GM23338 (cell line): ENCODE results near the gene DHRSX. TPM values are rescaled to one million over a fixed set of nuclear protein-coding genes. Genes with fewer than 3 reads are reported as not detected.

Experiments
- ATAC-seq: fragments of 200-7000 bp; cut with Tn5 transposase; 3 replicates; pipeline ENCODE4 v1.9.1; 2020
- DNase-seq: peaks from one replicate; pipeline ENCODE4 v3.0.0-alpha.2; 2015; ENCODE audit warnings: low spot score
- H2AFZ ChIP-seq: fragments of 200-600 bp; sonication (generic); 2 replicates; pipeline ENCODE4 v1.8.0; 2016; ENCODE audit warnings: antibody characterized with exemption, mild to moderate bottlenecking, moderate library complexity
- H3F3A ChIP-seq: fragments of 200-600 bp; sonication (generic); replicated peaks from 2 replicates; pipeline ENCODE4 v1.8.0; 2017; ENCODE audit warnings: antibody characterized with exemption, mixed run types, low read depth
- H3K27ac ChIP-seq: fragments of 200-600 bp; sonication (generic); 2 replicates; pipeline ENCODE4 v1.6.1; 2016; ENCODE audit warnings: low read depth
- H3K27me3 ChIP-seq: fragments of 200-600 bp; sonication (generic); 2 replicates; pipeline ENCODE4 v1.8.0; 2016; ENCODE audit warnings: mild to moderate bottlenecking, mixed run types, moderate library complexity; ENCODE audit not compliant: insufficient read depth
- H3K36me3 ChIP-seq: fragments of 200-600 bp; sonication (generic); 2 replicates; pipeline ENCODE4 v1.8.0; 2016; ENCODE audit warnings: mild to moderate bottlenecking; ENCODE audit not compliant: insufficient read depth
- H3K4me1 ChIP-seq: fragments of 200-600 bp; sonication (generic); 2 replicates; pipeline ENCODE4 v1.8.0; 2016; ENCODE audit warnings: mild to moderate bottlenecking, moderate library complexity; ENCODE audit not compliant: insufficient read depth
- H3K4me2 ChIP-seq: fragments of 200-600 bp; sonication (generic); 2 replicates; pipeline ENCODE4 v1.7.1; 2017; ENCODE audit warnings: mixed run types
- H3K4me3 ChIP-seq: fragments of 200-600 bp; sonication (generic); 2 replicates; pipeline ENCODE4 v1.6.1; 2016; ENCODE audit warnings: mixed run types
- H3K79me2 ChIP-seq: fragments of 200-600 bp; sonication (generic); replicated peaks from 2 replicates; pipeline ENCODE4 v1.8.0; 2017; ENCODE audit warnings: mild to moderate bottlenecking; ENCODE audit not compliant: insufficient read depth
- H3K9me2 ChIP-seq: fragments of 200-600 bp; sonication (generic); 2 replicates; pipeline ENCODE4 v1.8.0; 2017; ENCODE audit not compliant: insufficient read depth
- H4K20me1 ChIP-seq: fragments of 200-600 bp; sonication (generic); replicated peaks from 2 replicates; pipeline ENCODE4 v1.8.0; 2017; ENCODE audit warnings: mild to moderate bottlenecking; ENCODE audit not compliant: insufficient read depth
- H3K27ac Mint-ChIP-seq: 2 replicates; pipeline ENCODE4 v1.8.0; 2020; ENCODE audit warnings: inconsistent platforms, mild to moderate bottlenecking, moderate library complexity, mixed read lengths
- H3K27me3 Mint-ChIP-seq: 3 replicates; pipeline ENCODE4 v1.8.0; 2022; ENCODE audit warnings: low read depth, mild to moderate bottlenecking, moderate library complexity, mixed read lengths, inconsistent platforms; ENCODE audit not compliant: insufficient read depth, poor library complexity
- H3K36me3 Mint-ChIP-seq: 3 replicates; pipeline ENCODE4 v1.8.0; 2021; ENCODE audit warnings: low read depth, mild to moderate bottlenecking, inconsistent platforms, moderate library complexity, mixed read lengths
- H3K4me1 Mint-ChIP-seq: 3 replicates; pipeline ENCODE4 v1.8.0; 2020; ENCODE audit warnings: mild to moderate bottlenecking, inconsistent platforms, mixed read lengths
- H3K4me3 Mint-ChIP-seq: 3 replicates; pipeline ENCODE4 v1.8.0; 2021; ENCODE audit warnings: moderate library complexity, mild to moderate bottlenecking, inconsistent platforms, mixed read lengths
- H3K9me3 Mint-ChIP-seq: 3 replicates; pipeline ENCODE4 v1.8.0; 2020; ENCODE audit warnings: moderate library complexity, mild to moderate bottlenecking, inconsistent platforms, mixed read lengths
- CREB1 ChIP-seq: fragments of 250-450 bp; sonication (Bioruptor Pico); IDR thresholded peaks from 2 replicates; pipeline ENCODE4 v1.5.0; 2020; ENCODE audit warnings: low read depth, mild to moderate bottlenecking, moderate library complexity
- EZH2 ChIP-seq: fragments of 200-600 bp; sonication (generic); IDR thresholded peaks from one replicate; pipeline ENCODE4 v1.8.0; 2017; ENCODE audit warnings: antibody characterized with exemption, mild to moderate bottlenecking, low read depth; ENCODE audit not compliant: unreplicated experiment
- EZH2phosphoT487 ChIP-seq: fragments of 200-600 bp; sonication (generic); IDR thresholded peaks from one replicate; pipeline ENCODE4 v1.8.1; 2018; ENCODE audit warnings: antibody characterized with exemption; ENCODE audit not compliant: unreplicated experiment
- JUNB ChIP-seq: IDR thresholded peaks from one replicate; pipeline ENCODE4 v1.6.1; 2016; ENCODE audit warnings: antibody characterized with exemption; ENCODE audit not compliant: unreplicated experiment
- NANOG ChIP-seq: IDR thresholded peaks from 2 replicates; pipeline ENCODE4 v1.6.1; 2016; ENCODE audit warnings: antibody characterized with exemption, borderline replicate concordance
- POLR2AphosphoS5 ChIP-seq: IDR thresholded peaks from 2 replicates; pipeline ENCODE4 v1.6.1; 2016; ENCODE audit warnings: antibody characterized with exemption, low read depth
- STAT1 ChIP-seq: IDR thresholded peaks from one replicate; pipeline ENCODE4 v1.6.1; 2016; ENCODE audit warnings: antibody characterized with exemption; ENCODE audit not compliant: unreplicated experiment
- ZNF114 ChIP-seq: fragments of 250-450 bp; sonication (Bioruptor Pico); IDR thresholded peaks from 2 replicates; pipeline ENCODE4 v1.5.0; 2020; ENCODE audit warnings: mild to moderate bottlenecking, moderate library complexity
- ZNF331 ChIP-seq: fragments of 250-450 bp; sonication (Bioruptor Pico); IDR thresholded peaks from 2 replicates; pipeline ENCODE4 v1.5.0; 2020; ENCODE audit warnings: low read depth, mild to moderate bottlenecking, moderate library complexity
- polyA plus RNA-seq: library from polyadenylated mRNA; unstranded; fragments of >200 nt; fragmentation: Nextera tagmentation; extraction: Ambion mirVana; gene quantifications from 2 replicates; pipeline ENCODE4 v1.2.1, GENCODE V29; 2016
- total RNA-seq: library from RNA; depleted of rRNA; stranded (reverse); fragments of >200 nt; shearing (Covaris generic); gene quantifications from 2 replicates; pipeline ENCODE4 v1.2.3, GENCODE V29; 2014
- TF ChIP-seq, protein P1 (sequence below), 2 experiments: fragments of 200-600 bp in 1 of 2; sonication (generic) in 1 of 2; conservative IDR thresholded peaks; 2 replicates each; pipeline versions ENCODE4 v1.5.1 to v1.6.1; 2016 to 2017; ENCODE audit warnings: antibody characterized with exemption in 2 of 2, low read depth in 2 of 2, mild to moderate bottlenecking in 2 of 2, moderate library complexity in 1 of 2
- TF ChIP-seq, protein P2 (sequence below): IDR thresholded peaks from one replicate; pipeline ENCODE4 v1.6.1; 2018; ENCODE audit warnings: antibody characterized with exemption; ENCODE audit not compliant: unreplicated experiment
- TF ChIP-seq, protein P3 (sequence below): IDR thresholded peaks from 2 replicates; pipeline ENCODE4 v1.6.1; 2016; ENCODE audit warnings: antibody characterized with exemption
- TF ChIP-seq, protein P4 (sequence below): fragments of 250-450 bp; sonication (Bioruptor Pico); IDR thresholded peaks from 2 replicates; pipeline ENCODE4 v1.5.0; 2020; ENCODE audit warnings: mild to moderate bottlenecking, moderate library complexity

DHRSX gene
- total and polyA plus RNA-seq, 2 experiments from 2014 or later, result 33.9 to 43.0 TPM

DNA sequence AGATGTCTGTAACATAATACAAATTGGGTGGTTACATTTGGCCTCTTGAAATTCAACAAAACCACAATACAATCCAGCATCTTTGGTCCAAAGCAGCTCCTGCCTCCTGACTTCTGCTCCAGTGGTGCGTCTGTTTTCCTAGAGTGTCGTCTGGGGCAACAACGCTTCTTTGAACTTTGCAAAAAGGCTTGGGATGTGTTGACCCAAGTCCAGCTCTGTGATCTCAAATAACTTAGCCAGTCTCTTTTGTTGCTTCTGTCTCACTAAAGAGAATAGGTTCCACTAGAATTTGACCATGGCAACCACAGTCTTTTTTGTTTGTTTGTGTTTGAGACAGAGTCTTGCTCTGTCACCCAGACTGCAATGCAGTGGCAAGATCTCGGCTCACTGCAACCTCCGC is 324.0 kb downstream of the DHRSX start:
- Mint-ChIP-seq H3K27ac (no peak overlapping the region), H3K36me3 (peaks cover 10% of the 10 kb centered on the region; the same call in 2 of the 3 replicates), H3K4me3 (no peak overlapping the region), H3K27me3 (no peaks in the 10 kb centered on the region), H3K9me3 (no peaks in the 10 kb centered on the region; the same call in 1 of the 3 replicates), H3K4me1 (no peaks in the 10 kb centered on the region)
- no peak overlapping the region for H3K27ac ChIP-seq
- no peaks in the 10 kb centered on the region for H3K36me3 ChIP-seq
- H4K20me1 ChIP-seq, result no peaks in the 10 kb centered on the region
- DNase-seq, result no peak
- H3K4me3 ChIP-seq, result no peak overlapping the region
- H3K4me1 ChIP-seq, result no peaks in the 10 kb centered on the region; the same call in 1 of the 2 replicates
- no peaks in the 10 kb centered on the region for H3K27me3 ChIP-seq
- H2AFZ ChIP-seq, result no peak overlapping the region
- no peak overlapping the region for H3K4me2 ChIP-seq
- no peaks in the 10 kb centered on the region for H3K9me2 ChIP-seq
- peaks cover 9% of the 10 kb centered on the region; the same call in 1 of the 2 replicates for H3F3A ChIP-seq
- ATAC-seq, result no peak
- no peaks in the 10 kb centered on the region for H3K79me2 ChIP-seq
- TF ChIP-seq STAT1, result no peak
- TF ChIP-seq JUNB, result no peak
- TF ChIP-seq CREB1 (CRISPR knock-in tag), result no peak
- TF ChIP-seq, protein P1, sequence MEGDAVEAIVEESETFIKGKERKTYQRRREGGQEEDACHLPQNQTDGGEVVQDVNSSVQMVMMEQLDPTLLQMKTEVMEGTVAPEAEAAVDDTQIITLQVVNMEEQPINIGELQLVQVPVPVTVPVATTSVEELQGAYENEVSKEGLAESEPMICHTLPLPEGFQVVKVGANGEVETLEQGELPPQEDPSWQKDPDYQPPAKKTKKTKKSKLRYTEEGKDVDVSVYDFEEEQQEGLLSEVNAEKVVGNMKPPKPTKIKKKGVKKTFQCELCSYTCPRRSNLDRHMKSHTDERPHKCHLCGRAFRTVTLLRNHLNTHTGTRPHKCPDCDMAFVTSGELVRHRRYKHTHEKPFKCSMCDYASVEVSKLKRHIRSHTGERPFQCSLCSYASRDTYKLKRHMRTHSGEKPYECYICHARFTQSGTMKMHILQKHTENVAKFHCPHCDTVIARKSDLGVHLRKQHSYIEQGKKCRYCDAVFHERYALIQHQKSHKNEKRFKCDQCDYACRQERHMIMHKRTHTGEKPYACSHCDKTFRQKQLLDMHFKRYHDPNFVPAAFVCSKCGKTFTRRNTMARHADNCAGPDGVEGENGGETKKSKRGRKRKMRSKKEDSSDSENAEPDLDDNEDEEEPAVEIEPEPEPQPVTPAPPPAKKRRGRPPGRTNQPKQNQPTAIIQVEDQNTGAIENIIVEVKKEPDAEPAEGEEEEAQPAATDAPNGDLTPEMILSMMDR (conservative IDR thresholded peaks at IDR 0.05; ENCODE audit: low read depth in 2 of 2), result no peak
- TF ChIP-seq, protein P2, sequence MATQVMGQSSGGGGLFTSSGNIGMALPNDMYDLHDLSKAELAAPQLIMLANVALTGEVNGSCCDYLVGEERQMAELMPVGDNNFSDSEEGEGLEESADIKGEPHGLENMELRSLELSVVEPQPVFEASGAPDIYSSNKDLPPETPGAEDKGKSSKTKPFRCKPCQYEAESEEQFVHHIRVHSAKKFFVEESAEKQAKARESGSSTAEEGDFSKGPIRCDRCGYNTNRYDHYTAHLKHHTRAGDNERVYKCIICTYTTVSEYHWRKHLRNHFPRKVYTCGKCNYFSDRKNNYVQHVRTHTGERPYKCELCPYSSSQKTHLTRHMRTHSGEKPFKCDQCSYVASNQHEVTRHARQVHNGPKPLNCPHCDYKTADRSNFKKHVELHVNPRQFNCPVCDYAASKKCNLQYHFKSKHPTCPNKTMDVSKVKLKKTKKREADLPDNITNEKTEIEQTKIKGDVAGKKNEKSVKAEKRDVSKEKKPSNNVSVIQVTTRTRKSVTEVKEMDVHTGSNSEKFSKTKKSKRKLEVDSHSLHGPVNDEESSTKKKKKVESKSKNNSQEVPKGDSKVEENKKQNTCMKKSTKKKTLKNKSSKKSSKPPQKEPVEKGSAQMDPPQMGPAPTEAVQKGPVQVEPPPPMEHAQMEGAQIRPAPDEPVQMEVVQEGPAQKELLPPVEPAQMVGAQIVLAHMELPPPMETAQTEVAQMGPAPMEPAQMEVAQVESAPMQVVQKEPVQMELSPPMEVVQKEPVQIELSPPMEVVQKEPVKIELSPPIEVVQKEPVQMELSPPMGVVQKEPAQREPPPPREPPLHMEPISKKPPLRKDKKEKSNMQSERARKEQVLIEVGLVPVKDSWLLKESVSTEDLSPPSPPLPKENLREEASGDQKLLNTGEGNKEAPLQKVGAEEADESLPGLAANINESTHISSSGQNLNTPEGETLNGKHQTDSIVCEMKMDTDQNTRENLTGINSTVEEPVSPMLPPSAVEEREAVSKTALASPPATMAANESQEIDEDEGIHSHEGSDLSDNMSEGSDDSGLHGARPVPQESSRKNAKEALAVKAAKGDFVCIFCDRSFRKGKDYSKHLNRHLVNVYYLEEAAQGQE, result no peak
- TF ChIP-seq NANOG, result no peak
- TF ChIP-seq EZH2phosphoT487, result no peak
- no peak for TF ChIP-seq EZH2
- no peak for TF ChIP-seq ZNF331 (CRISPR knock-in tag)
- TF ChIP-seq, protein P3, sequence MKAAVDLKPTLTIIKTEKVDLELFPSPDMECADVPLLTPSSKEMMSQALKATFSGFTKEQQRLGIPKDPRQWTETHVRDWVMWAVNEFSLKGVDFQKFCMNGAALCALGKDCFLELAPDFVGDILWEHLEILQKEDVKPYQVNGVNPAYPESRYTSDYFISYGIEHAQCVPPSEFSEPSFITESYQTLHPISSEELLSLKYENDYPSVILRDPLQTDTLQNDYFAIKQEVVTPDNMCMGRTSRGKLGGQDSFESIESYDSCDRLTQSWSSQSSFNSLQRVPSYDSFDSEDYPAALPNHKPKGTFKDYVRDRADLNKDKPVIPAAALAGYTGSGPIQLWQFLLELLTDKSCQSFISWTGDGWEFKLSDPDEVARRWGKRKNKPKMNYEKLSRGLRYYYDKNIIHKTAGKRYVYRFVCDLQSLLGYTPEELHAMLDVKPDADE, result no peak
- TF ChIP-seq ZNF114 (CRISPR knock-in tag), result no peak
- no peak for TF ChIP-seq POLR2AphosphoS5
- TF ChIP-seq, protein P4, sequence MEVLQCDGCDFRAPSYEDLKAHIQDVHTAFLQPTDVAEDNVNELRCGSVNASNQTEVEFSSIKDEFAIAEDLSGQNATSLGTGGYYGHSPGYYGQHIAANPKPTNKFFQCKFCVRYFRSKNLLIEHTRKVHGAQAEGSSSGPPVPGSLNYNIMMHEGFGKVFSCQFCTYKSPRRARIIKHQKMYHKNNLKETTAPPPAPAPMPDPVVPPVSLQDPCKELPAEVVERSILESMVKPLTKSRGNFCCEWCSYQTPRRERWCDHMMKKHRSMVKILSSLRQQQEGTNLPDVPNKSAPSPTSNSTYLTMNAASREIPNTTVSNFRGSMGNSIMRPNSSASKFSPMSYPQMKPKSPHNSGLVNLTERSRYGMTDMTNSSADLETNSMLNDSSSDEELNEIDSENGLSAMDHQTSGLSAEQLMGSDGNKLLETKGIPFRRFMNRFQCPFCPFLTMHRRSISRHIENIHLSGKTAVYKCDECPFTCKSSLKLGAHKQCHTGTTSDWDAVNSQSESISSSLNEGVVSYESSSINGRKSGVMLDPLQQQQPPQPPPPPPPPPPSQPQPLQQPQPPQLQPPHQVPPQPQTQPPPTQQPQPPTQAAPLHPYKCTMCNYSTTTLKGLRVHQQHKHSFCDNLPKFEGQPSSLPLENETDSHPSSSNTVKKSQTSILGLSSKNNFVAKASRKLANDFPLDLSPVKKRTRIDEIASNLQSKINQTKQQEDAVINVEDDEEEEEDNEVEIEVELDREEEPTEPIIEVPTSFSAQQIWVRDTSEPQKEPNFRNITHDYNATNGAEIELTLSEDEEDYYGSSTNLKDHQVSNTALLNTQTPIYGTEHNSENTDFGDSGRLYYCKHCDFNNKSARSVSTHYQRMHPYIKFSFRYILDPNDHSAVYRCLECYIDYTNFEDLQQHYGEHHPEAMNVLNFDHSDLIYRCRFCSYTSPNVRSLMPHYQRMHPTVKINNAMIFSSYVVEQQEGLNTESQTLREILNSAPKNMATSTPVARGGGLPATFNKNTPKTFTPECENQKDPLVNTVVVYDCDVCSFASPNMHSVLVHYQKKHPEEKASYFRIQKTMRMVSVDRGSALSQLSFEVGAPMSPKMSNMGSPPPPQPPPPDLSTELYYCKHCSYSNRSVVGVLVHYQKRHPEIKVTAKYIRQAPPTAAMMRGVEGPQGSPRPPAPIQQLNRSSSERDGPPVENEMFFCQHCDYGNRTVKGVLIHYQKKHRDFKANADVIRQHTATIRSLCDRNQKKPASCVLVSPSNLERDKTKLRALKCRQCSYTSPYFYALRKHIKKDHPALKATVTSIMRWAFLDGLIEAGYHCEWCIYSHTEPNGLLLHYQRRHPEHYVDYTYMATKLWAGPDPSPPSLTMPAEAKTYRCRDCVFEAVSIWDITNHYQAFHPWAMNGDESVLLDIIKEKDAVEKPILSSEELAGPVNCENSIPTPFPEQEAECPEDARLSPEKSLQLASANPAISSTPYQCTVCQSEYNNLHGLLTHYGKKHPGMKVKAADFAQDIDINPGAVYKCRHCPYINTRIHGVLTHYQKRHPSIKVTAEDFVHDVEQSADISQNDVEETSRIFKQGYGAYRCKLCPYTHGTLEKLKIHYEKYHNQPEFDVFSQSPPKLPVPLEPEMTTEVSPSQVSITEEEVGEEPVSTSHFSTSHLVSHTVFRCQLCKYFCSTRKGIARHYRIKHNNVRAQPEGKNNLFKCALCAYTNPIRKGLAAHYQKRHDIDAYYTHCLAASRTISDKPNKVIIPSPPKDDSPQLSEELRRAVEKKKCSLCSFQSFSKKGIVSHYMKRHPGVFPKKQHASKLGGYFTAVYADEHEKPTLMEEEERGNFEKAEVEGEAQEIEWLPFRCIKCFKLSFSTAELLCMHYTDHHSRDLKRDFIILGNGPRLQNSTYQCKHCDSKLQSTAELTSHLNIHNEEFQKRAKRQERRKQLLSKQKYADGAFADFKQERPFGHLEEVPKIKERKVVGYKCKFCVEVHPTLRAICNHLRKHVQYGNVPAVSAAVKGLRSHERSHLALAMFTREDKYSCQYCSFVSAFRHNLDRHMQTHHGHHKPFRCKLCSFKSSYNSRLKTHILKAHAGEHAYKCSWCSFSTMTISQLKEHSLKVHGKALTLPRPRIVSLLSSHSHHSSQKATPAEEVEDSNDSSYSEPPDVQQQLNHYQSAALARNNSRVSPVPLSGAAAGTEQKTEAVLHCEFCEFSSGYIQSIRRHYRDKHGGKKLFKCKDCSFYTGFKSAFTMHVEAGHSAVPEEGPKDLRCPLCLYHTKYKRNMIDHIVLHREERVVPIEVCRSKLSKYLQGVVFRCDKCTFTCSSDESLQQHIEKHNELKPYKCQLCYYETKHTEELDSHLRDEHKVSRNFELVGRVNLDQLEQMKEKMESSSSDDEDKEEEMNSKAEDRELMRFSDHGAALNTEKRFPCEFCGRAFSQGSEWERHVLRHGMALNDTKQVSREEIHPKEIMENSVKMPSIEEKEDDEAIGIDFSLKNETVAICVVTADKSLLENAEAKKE (CRISPR knock-in tag), result no peak
